Sigmoid colon (tissue), 7 donors: ENCODE data around the gene SOAT2. TPM values are rescaled to one million over a fixed set of nuclear protein-coding genes. Genes with fewer than 3 reads are reported as not detected.

Experiments used
- DNase-seq: peaks from one replicate; pipeline ENCODE4 v3.0.0-alpha.2; 2019
- H3K27ac ChIP-seq, 4 donors: fragments of 200-600 bp; sonication (generic); one replicate each; pipeline ENCODE4 v1.5.1; 2016 to 2019; ENCODE audit warnings: mild to moderate bottlenecking in 1 of 4
- H3K27me3 ChIP-seq, 3 donors: fragments of 200-600 bp; sonication (generic); one replicate each; pipeline ENCODE4 v1.5.1; 2019; ENCODE audit warnings: mild to moderate bottlenecking in 1 of 3
- H3K36me3 ChIP-seq, 4 donors: fragments of 200-600 bp; sonication (generic); one replicate each; pipeline ENCODE4 v1.5.1; 2016 to 2019
- H3K4me1 ChIP-seq, 4 donors: fragments of 200-600 bp; sonication (generic); one replicate each; pipeline ENCODE4 v1.5.1; 2017 to 2019
- H3K4me3 ChIP-seq, 4 donors: fragments of 200-600 bp; sonication (generic); one replicate each; pipeline ENCODE4 v1.5.1; 2017 to 2019; ENCODE audit warnings: mild to moderate bottlenecking in 2 of 4, moderate library complexity in 1 of 4
- H3K9me3 ChIP-seq, 4 donors: fragments of 200-600 bp in 3 of 4; sonication (generic) in 3 of 4; one replicate each; pipeline versions ENCODE4 v1.5.1 to v1.6.1; 2013 to 2019
- CTCF ChIP-seq, 4 experiments: fragments of 450-650 bp in 3 of 4; fragments of 200-600 bp in 1 of 4; IDR thresholded peaks; one replicate each; pipeline ENCODE4 v1.5.1; 2016 to 2019; ENCODE audit warnings: antibody characterized with exemption in 4 of 4, mild to moderate bottlenecking in 3 of 4, moderate library complexity in 2 of 4
- EP300 ChIP-seq, 4 donors: sonication (generic); formaldehyde crosslinking; IDR thresholded peaks; one replicate each; pipeline ENCODE4 v1.6.1; 2017; ENCODE audit warnings: antibody characterized with exemption in 4 of 4
- POLR2A ChIP-seq, 2 donors: fragments of 450-650 bp; IDR thresholded peaks; one replicate each; pipeline ENCODE4 v1.6.1; 2016; ENCODE audit warnings: antibody characterized with exemption in 2 of 2, mild to moderate bottlenecking in 2 of 2, moderate library complexity in 2 of 2
- POLR2AphosphoS5 ChIP-seq, 4 donors: sonication (generic); formaldehyde crosslinking; IDR thresholded peaks; one replicate each; pipeline ENCODE4 v1.6.1; 2017; ENCODE audit warnings: antibody characterized with exemption in 4 of 4
- WGBS, 2 donors: extraction: QIAGEN DNeasy Blood & Tissue Kit; methylation state at CpG; one replicate each; pipeline ENCODE4 v1.1.7; 2013; 5-methylcytosine and 5-hydroxymethylcytosine counted together
- intact Hi-C: fragments of 100-400 bp; cut with DNase I; formaldehyde crosslinking; loops from one replicate; pipeline ENCODE4 v1.15.1; 2023
- polyA plus RNA-seq, 3 donors: library from polyadenylated mRNA; stranded (reverse); fragments of 200-250 nt; gene quantifications; one replicate each; pipeline ENCODE4 v1.2.3, GENCODE V29; 2013
- total RNA-seq, 4 donors: library from RNA; depleted of rRNA; stranded (reverse); fragments of >200 nt; gene quantifications; one replicate each; pipeline ENCODE4 v1.1.0, GENCODE V29; 2016
- donor health status: healthy with polysubstance abuse.
- donor health status: Bipolar disorder and iron deficiency.
- donor health status: healthy.

The SOAT2 gene
- total and polyA plus RNA-seq, 7 donors = 0.09 to 0.55 (median 0.41) TPM; not detected in 4

GRCh38 chr12:53056901-53057300, 46.4 kb upstream of the SOAT2 start:
- H3K4me1 ChIP-seq = peaks cover 0 to 66% (median 55%) of the 10 kb centered on the region in 4 donors
- TF ChIP-seq POLR2AphosphoS5 (IDR thresholded peaks at IDR 0.05) (peak in 1 of 4 donors; percentile 8), EP300 (IDR thresholded peaks at IDR 0.05) (no peak)
- H3K27ac ChIP-seq = no peak overlapping the region
- intact Hi-C loops = no loop called here
- DNase-seq = peak; percentile 60
- no peak overlapping the region for H3K4me3 ChIP-seq
- H3K9me3 ChIP-seq = no peaks in the 10 kb centered on the region
- WGBS, 2 donors = 94 to 96% methylated on average over 7 of the region's 7 CpGs
- peaks cover 0 to 70% (median 10%) of the 10 kb centered on the region in 4 donors for H3K36me3 ChIP-seq
- H3K27me3 ChIP-seq = no peaks in the 10 kb centered on the region

GRCh38 chr12:53057816-53058500, 45.3 kb upstream of the SOAT2 start:
- TF ChIP-seq EP300 (IDR thresholded peaks at IDR 0.05) (no peak), POLR2A (IDR thresholded peaks at IDR 0.05) (no peak), POLR2AphosphoS5 (IDR thresholded peaks at IDR 0.05) (no peak), CTCF (IDR thresholded peaks at IDR 0.05) (no peak)
- Histone ChIP-seq H3K4me3 (no peak overlapping the region), H3K9me3 (no peaks in the 10 kb centered on the region), H3K27ac (peak overlapping the region in 1 of 4 donors; percentile 13), H3K4me1 (peaks cover 0 to 66% (median 52%) of the 10 kb centered on the region in 4 donors), H3K36me3 (peaks cover 0 to 77% (median 10%) of the 10 kb centered on the region in 4 donors), H3K27me3 (no peaks in the 10 kb centered on the region)
- DNase-seq = peak; percentile 72
- 90 to 91% methylated on average over 13 of the region's 13 CpGs for WGBS, 2 donors
- intact Hi-C loops = no loop called here

GRCh38 chr12:53058674-53059433, 44.4 kb upstream of the SOAT2 start:
- Histone ChIP-seq H3K4me3 (no peak overlapping the region), H3K27ac (peak overlapping the region in 1 of 4 donors; percentile 53), H3K4me1 (peaks cover 0 to 65% (median 50%) of the 10 kb centered on the region in 4 donors), H3K27me3 (no peaks in the 10 kb centered on the region), H3K36me3 (peaks cover 0 to 86% (median 12%) of the 10 kb centered on the region in 4 donors), H3K9me3 (no peaks in the 10 kb centered on the region)
- intact Hi-C loops = no loop called here
- TF ChIP-seq EP300 (IDR thresholded peaks at IDR 0.05) (no peak), POLR2AphosphoS5 (IDR thresholded peaks at IDR 0.05) (peak in 2 of 4 donors; percentile 11 to 42)
- peak; percentile 77 for DNase-seq
- WGBS, 2 donors = 87 to 88% methylated on average over 35 of the region's 35 CpGs

DNA sequence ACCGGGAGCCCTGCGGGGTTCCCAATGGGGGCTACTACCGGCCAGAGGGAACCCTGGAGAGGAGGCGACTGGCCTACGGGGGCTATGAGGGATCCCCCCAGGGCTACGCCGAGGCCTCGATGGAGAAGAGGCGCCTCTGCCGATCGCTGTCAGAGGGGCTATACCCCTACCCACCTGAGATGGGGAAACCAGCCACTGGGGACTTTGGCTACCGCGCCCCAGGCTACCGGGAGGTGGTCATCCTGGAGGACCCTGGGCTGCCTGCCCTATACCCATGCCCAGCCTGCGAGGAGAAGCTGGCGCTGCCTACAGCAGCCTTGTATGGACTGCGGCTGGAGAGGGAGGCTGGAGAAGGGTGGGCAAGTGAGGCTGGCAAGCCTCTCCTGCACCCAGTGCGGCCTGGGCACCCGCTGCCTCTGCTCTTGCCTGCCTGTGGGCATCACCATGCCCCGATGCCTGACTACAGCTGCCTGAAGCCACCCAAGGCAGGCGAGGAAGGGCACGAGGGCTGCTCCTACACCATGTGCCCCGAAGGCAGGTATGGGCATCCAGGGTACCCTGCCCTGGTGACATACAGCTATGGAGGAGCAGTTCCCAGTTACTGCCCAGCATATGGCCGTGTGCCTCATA, 43.7 kb upstream of the SOAT2 start:
- no peak for TF ChIP-seq POLR2A (IDR thresholded peaks at IDR 0.05)
- peak in 2 of 4 donors; percentile 21 to 43 for TF ChIP-seq POLR2AphosphoS5 (IDR thresholded peaks at IDR 0.05)
- TF ChIP-seq CTCF (IDR thresholded peaks at IDR 0.05) = no peak
- no peak for TF ChIP-seq EP300 (IDR thresholded peaks at IDR 0.05)
- peaks cover 0 to 93% (median 13%) of the 10 kb centered on the region in 4 donors for H3K36me3 ChIP-seq
- WGBS, 2 donors = 87 to 92% methylated on average over 24 of the region's 24 CpGs
- no peaks in the 10 kb centered on the region for H3K9me3 ChIP-seq
- DNase-seq = no peak
- no peak overlapping the region for H3K4me3 ChIP-seq
- peak overlapping the region in 2 of 4 donors; percentile 16 to 53 for H3K27ac ChIP-seq
- intact Hi-C loops = no loop called here
- no peaks in the 10 kb centered on the region for H3K27me3 ChIP-seq
- peaks cover 0 to 63% (median 51%) of the 10 kb centered on the region in 4 donors for H3K4me1 ChIP-seq

DNA sequence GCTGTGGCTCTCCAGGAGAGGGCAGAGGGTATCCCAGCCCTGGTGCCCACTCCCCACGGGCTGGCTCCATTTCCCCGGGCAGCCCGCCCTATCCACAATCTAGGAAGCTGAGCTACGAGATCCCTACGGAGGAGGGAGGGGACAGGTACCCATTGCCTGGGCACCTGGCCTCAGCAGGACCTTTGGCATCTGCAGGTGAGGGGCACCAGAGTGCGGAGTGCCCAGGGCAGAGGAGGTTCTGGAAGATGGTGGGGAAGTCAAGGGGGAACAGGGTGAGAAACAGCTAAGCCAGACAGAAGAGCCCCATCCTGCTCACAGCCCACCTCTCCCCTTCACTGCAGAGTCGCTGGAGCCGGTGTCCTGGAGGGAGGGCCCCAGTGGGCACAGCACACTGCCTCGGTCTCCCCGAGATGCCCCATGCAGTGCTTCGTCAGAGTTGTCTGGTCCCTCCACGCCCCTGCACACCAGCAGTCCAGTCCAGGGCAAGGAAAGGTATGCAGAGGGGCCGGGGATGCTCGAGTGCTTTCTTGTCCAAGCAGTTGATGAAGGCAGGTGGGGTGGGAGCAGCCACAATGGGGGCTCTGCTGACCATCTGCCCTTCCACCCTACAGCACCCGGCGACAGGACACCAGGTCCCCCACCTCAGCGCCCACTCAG, 43.1 kb upstream of the SOAT2 start:
- Histone ChIP-seq H3K9me3 (no peaks in the 10 kb centered on the region), H3K27ac (peak overlapping the region; percentile 16 to 66 (median 48)), H3K4me1 (peaks cover 0 to 64% (median 47%) of the 10 kb centered on the region in 4 donors), H3K27me3 (no peaks in the 10 kb centered on the region), H3K4me3 (no peak overlapping the region), H3K36me3 (peaks cover 0 to 99% (median 14%) of the 10 kb centered on the region in 4 donors)
- TF ChIP-seq POLR2AphosphoS5 (IDR thresholded peaks at IDR 0.05) (peak in 1 of 4 donors; percentile 8), CTCF (IDR thresholded peaks at IDR 0.05) (no peak)
- DNase-seq = no peak
- WGBS, 2 donors = 71 to 88% methylated on average over 17 of the region's 17 CpGs
- intact Hi-C loops = no loop called here
